Right lobe of liver (tissue), 4 donors: ENCODE measurements around the gene ERG28.

Experiments used
- CTCF ChIP-seq, 4 donors: fragments of 200-600 bp in 3 of 4; fragments of 450-650 bp in 1 of 4; IDR thresholded peaks; one replicate each; pipeline versions ENCODE4 v1.5.1 to v1.8.0; 2016 to 2022; ENCODE audit warnings: antibody characterized with exemption in 4 of 4, mild to moderate bottlenecking in 2 of 4
- POLR2A ChIP-seq: fragments of 450-650 bp; IDR thresholded peaks from one replicate; pipeline ENCODE4 v1.6.1; 2017; ENCODE audit warnings: antibody characterized with exemption, mild to moderate bottlenecking
- donor health status: DM: no; HTN: no; CAD: no.
- donor health status: DM: no; HTN: no; CAD: no.
- donor health status: DM: no; HTN: yes; CAD: no.

GRCh38 chr14:75648066-75648838 is 12.4 kb downstream of the ERG28 start:
- TF ChIP-seq CTCF (IDR thresholded peaks at IDR 0.05), result no peak
- TF ChIP-seq POLR2A, result peak; percentile 23
